Measurements from ENCODE around the gene MSANTD1. TPM values are rescaled to one million over a fixed set of nuclear protein-coding genes. Genes with fewer than 3 reads are reported as not detected.

MSANTD1 gene
- total RNA-seq, 2 donors from 2014 or later = 2.6 to 3.6 TPM

DNA sequence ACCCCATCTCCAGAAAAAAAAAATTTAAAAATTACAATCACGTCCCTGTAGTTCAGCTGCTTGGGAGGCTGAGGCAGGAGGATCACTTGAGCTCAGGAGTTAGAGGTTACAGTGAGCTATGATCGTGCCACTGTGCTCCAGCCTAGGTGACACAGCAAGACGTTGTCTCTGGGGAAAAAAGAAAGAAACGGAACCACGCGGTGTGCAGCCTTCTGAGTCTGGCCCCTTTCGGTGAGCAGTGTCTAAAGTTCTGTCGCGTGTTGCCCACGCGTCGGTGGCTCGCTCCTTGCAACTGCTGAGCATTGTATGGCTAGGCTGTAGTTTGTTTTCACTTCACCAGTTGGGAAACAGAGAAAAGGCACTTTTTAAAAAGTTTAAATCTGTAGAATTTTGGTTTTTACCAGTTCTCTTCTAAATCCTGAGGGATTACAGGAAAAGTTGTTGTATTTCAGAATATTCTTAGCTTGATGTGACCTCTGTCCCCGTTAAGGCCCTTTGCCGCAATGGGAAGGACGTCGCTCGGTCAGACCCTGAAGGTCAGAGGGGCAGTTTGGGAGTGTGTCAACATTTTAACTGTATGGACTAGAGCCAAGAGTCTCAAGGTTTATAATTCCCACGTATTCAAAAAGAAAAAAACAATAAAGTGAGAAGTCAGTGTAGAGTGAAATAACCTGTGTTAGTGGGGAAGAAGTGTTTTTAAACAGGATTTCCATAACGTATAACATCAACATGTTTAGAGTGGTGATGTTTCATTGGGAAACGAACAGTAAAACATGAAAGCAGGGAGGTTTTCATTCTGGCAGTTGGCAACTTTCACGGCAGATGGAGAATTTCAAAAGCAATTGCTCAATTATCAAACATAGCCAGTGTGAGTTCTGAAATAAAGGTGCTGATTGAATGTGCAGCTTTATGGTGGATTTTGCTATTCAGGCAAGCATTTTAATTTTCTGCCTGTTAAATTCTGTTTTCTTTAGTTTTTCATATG, 45.8 kb upstream of the MSANTD1 start:
- ATAC-seq = peak; percentile 41
- H3K9me3 ChIP-seq = no peaks in the 10 kb centered on the region
- no peak overlapping the region for H3K4me3 ChIP-seq
- no peaks in the 10 kb centered on the region for H3K27me3 ChIP-seq
- peak overlapping the region; percentile 56 to 86 (median 72) for H3K27ac ChIP-seq
- peak in 3 of 4 donors; percentile 17 to 35 (median 32) for DNase-seq
- intact Hi-C loops (cut with DNase I) = no loop called here
- peaks cover 37% of the 10 kb centered on the region for H3K4me1 ChIP-seq
- peaks cover 0 to 20% of the 10 kb centered on the region in 2 donors for H3K36me3 ChIP-seq (replicated peaks in 1 of 2; ENCODE audit: insufficient read depth in 1 of 2, low read depth in 2 of 2)
- TF ChIP-seq POLR2A (IDR thresholded peaks at IDR 0.05) = no peak
- TF ChIP-seq, protein P1, sequence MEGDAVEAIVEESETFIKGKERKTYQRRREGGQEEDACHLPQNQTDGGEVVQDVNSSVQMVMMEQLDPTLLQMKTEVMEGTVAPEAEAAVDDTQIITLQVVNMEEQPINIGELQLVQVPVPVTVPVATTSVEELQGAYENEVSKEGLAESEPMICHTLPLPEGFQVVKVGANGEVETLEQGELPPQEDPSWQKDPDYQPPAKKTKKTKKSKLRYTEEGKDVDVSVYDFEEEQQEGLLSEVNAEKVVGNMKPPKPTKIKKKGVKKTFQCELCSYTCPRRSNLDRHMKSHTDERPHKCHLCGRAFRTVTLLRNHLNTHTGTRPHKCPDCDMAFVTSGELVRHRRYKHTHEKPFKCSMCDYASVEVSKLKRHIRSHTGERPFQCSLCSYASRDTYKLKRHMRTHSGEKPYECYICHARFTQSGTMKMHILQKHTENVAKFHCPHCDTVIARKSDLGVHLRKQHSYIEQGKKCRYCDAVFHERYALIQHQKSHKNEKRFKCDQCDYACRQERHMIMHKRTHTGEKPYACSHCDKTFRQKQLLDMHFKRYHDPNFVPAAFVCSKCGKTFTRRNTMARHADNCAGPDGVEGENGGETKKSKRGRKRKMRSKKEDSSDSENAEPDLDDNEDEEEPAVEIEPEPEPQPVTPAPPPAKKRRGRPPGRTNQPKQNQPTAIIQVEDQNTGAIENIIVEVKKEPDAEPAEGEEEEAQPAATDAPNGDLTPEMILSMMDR (IDR thresholded peaks at IDR 0.05) = no peak
- 41 to 46% methylated on average over 22 of the region's 22 CpGs for WGBS, 2 donors

DNA sequence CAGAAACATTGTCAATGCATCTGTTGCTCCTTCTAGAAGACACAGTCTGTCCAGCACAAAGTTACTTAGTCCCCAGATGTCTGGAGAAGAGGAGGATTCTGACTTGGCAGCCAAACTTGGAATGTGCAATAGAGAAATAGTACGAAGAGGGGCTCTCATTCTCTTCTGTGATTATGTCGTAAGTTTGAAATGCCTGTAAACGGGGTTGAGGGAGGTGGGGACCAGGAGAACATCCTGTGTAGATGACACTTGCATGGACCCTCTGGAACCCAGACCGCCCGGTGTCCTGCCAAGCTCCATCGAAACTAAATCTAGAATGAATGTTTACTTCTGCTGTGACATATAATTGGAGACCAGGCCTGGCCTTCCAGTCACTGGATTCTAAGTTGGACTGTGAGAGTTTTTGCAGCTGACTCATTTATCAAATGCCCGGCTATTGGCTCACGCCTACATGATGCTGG, 45.0 kb upstream of the MSANTD1 start:
- WGBS, 2 donors = 21 to 32% methylated on average over 5 to 8 of the region's 8 CpGs
- Histone ChIP-seq H3K27me3 (no peaks in the 10 kb centered on the region), H3K9me3 (no peaks in the 10 kb centered on the region), H3K27ac (peak overlapping the region; percentile 56 to 86 (median 72)), H3K4me3 (no peak overlapping the region), H3K36me3 (replicated peaks in 1 of 2; ENCODE audit: insufficient read depth in 1 of 2, low read depth in 2 of 2) (peaks cover 4 to 23% of the 10 kb centered on the region in 2 donors), H3K4me1 (peaks cover 37% of the 10 kb centered on the region)
- peak; percentile 68 to 87 (median 82) for DNase-seq
- ATAC-seq = peak; percentile 89
- intact Hi-C loops (cut with DNase I) = no loop called here
- no peak for TF ChIP-seq POLR2A (IDR thresholded peaks at IDR 0.05)
- TF ChIP-seq, protein P1 (IDR thresholded peaks at IDR 0.05) = no peak

DNA sequence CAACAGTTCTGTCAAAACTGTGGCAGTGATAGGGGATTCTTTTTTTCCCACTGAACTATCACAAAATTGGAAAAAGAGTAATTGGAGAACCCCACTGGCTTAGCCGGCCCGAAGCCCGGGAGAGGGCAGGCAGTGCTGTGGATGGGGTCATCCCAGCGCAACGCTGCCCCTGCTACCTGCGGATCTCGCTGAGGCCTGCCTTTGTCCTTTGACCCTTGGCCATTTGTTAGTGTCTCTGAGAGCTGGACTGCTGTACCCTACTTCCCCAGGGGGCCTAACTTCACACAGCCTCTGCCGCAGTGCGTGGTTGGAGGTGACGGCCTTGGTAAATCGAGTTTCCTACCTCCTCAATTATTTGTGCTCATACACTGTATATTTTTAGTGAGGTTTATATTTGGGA, 43.0 kb upstream of the MSANTD1 start:
- Histone ChIP-seq H3K27ac (peak overlapping the region in 1 of 4 donors; percentile 7), H3K27me3 (no peaks in the 10 kb centered on the region), H3K9me3 (no peaks in the 10 kb centered on the region), H3K4me3 (no peak overlapping the region), H3K4me1 (peaks cover 37% of the 10 kb centered on the region), H3K36me3 (replicated peaks in 1 of 2; ENCODE audit: insufficient read depth in 1 of 2, low read depth in 2 of 2) (peaks cover 8 to 21% of the 10 kb centered on the region in 2 donors)
- no peak for ATAC-seq
- intact Hi-C loops (cut with DNase I) = no loop called here
- TF ChIP-seq, protein P1 (IDR thresholded peaks at IDR 0.05) = no peak
- TF ChIP-seq POLR2A (IDR thresholded peaks at IDR 0.05) = no peak
- 89 to 90% methylated on average over 11 of the region's 11 CpGs for WGBS, 2 donors
- DNase-seq = peak in 1 of 4 donors; percentile 2

- no peak overlapping the region for H3K27ac ChIP-seq
- peaks cover 8 to 21% of the 10 kb centered on the region in 2 donors for H3K36me3 ChIP-seq (replicated peaks in 1 of 2; ENCODE audit: insufficient read depth in 1 of 2, low read depth in 2 of 2)
- TF ChIP-seq, protein P1 (IDR thresholded peaks at IDR 0.05) = no peak
- no peak for TF ChIP-seq POLR2A (IDR thresholded peaks at IDR 0.05)
- peaks cover 37% of the 10 kb centered on the region for H3K4me1 ChIP-seq
- no peaks in the 10 kb centered on the region for H3K27me3 ChIP-seq
- DNase-seq (no peak), ATAC-seq (no peak)
- H3K9me3 ChIP-seq = no peaks in the 10 kb centered on the region
- intact Hi-C loops (cut with DNase I) = no loop called here
- no peak overlapping the region for H3K4me3 ChIP-seq
- 90 to 92% methylated on average over 18 of the region's 18 CpGs for WGBS, 2 donors
These were observed 42.4 kb upstream of the MSANTD1 start for GRCh38 chr4:3206439-3207100.
